Neuronal stem cell (in vitro differentiated cells): ENCODE measurements around the gene SLC25A33.

Experiments
- DNase-seq: peaks from one replicate; pipeline ENCODE4 v3.0.0-alpha.2; 2013; ENCODE audit warnings: low spot score
- H2AFZ ChIP-seq: one replicate; pipeline ENCODE4 v1.6.1; 2013; ENCODE audit warnings: mild to moderate bottlenecking, low read length, inconsistent platforms
- H2AK5ac ChIP-seq: 2 replicates; pipeline ENCODE4 v1.6.1; 2013; ENCODE audit warnings: low read depth, mild to moderate bottlenecking, inconsistent platforms, low read length, moderate library complexity, mixed read lengths
- H2BK120ac ChIP-seq: 2 replicates; pipeline ENCODE4 v1.6.1; 2013; ENCODE audit warnings: low read depth, mild to moderate bottlenecking, inconsistent platforms, low read length, moderate library complexity, mixed read lengths
- H2BK12ac ChIP-seq: one replicate; pipeline ENCODE4 v1.6.1; 2013; ENCODE audit warnings: low read length, inconsistent platforms
- H2BK15ac ChIP-seq: 2 replicates; pipeline ENCODE4 v1.6.1; 2013; ENCODE audit warnings: mild to moderate bottlenecking, low read length, inconsistent platforms, mixed read lengths
- H2BK5ac ChIP-seq: one replicate; pipeline ENCODE4 v1.6.1; 2013; ENCODE audit warnings: inconsistent platforms, mild to moderate bottlenecking, low read length, moderate library complexity
- H3K14ac ChIP-seq: one replicate; pipeline ENCODE4 v1.6.1; 2013; ENCODE audit warnings: low read length, inconsistent platforms
- H3K18ac ChIP-seq: 2 replicates; pipeline ENCODE4 v1.6.1; 2013; ENCODE audit warnings: low read length, inconsistent platforms
- H3K23ac ChIP-seq: 2 replicates; pipeline ENCODE4 v1.6.1; 2013; ENCODE audit warnings: low read depth, mild to moderate bottlenecking, mixed read lengths, low read length, inconsistent platforms; ENCODE audit not compliant: poor library complexity
- H3K27ac ChIP-seq: replicated peaks from 3 replicates; pipeline ENCODE4 v1.5.1; 2013; ENCODE audit warnings: low read length, inconsistent platforms
- H3K27me3 ChIP-seq, 3 experiments: 2 replicates each; pipeline ENCODE4 v1.6.1; 2013; ENCODE audit warnings: low read length in 3 of 3, mild to moderate bottlenecking in 2 of 3, inconsistent platforms in 1 of 3, low read depth in 1 of 3, mixed read lengths in 1 of 3, moderate library complexity in 1 of 3; ENCODE audit not compliant: control insufficient read depth in 3 of 3, insufficient read depth in 3 of 3
- H3K36me3 ChIP-seq, 2 donors: replicated peaks in 1 of 2; 2 replicates each; pipeline ENCODE4 v1.6.1; 2013; ENCODE audit warnings: low read length in 2 of 2; ENCODE audit not compliant: control insufficient read depth in 2 of 2, insufficient read depth in 2 of 2
- H3K4ac ChIP-seq: 2 replicates; pipeline ENCODE4 v1.6.1; 2013; ENCODE audit warnings: inconsistent platforms, mild to moderate bottlenecking, low read length, moderate library complexity
- H3K4me1 ChIP-seq, 2 donors: 1 replicate in 1 of 2; 2 replicates in 1 of 2; pipeline ENCODE4 v1.6.1; 2013; ENCODE audit warnings: low read length in 2 of 2, low read depth in 1 of 2; ENCODE audit not compliant: control insufficient read depth in 2 of 2, insufficient read depth in 1 of 2
- H3K4me2 ChIP-seq: one replicate; pipeline ENCODE4 v1.6.1; 2013; ENCODE audit warnings: mild to moderate bottlenecking, low read length, inconsistent platforms; ENCODE audit not compliant: insufficient read depth, poor library complexity, severe bottlenecking
- H3K4me3 ChIP-seq, 2 donors: 2 replicates each; pipeline ENCODE4 v1.5.1; 2013; ENCODE audit warnings: low read length in 2 of 2, mild to moderate bottlenecking in 2 of 2, inconsistent platforms in 1 of 2, moderate library complexity in 1 of 2
- H3K79me1 ChIP-seq: one replicate; pipeline ENCODE4 v1.6.1; 2013; ENCODE audit warnings: low read depth, mild to moderate bottlenecking, inconsistent platforms, low read length, moderate library complexity
- H3K9ac ChIP-seq: one replicate; pipeline ENCODE4 v1.6.1; 2013; ENCODE audit warnings: mild to moderate bottlenecking, low read depth, low read length, inconsistent platforms; ENCODE audit not compliant: poor library complexity
- H3K9me3 ChIP-seq, 2 donors: replicated peaks in 1 of 2; 2 replicates each; pipeline versions ENCODE3 to v1.6.1; 2013; ENCODE audit warnings: low read length in 2 of 2, mild to moderate bottlenecking in 2 of 2, inconsistent platforms in 1 of 2, low read depth in 1 of 2, mixed read lengths in 1 of 2, moderate library complexity in 1 of 2; ENCODE audit not compliant: control insufficient read depth in 2 of 2, insufficient read depth in 1 of 2
- H4K8ac ChIP-seq: one replicate; pipeline ENCODE4 v1.6.1; 2013; ENCODE audit warnings: low read depth, mild to moderate bottlenecking, inconsistent platforms, low read length, moderate library complexity
- H4K91ac ChIP-seq: one replicate; pipeline ENCODE4 v1.6.1; 2013; ENCODE audit warnings: low read length, low read depth, mild to moderate bottlenecking, inconsistent platforms; ENCODE audit not compliant: poor library complexity
- WGBS, 2 donors: extraction: QIAGEN DNeasy Blood & Tissue Kit; methylation state at CpG; one replicate each; pipeline ENCODE4 v1.1.7; 2013; ENCODE audit warnings: missing lambda C conversion rate in 2 of 2, mixed read lengths in 1 of 2; ENCODE audit not compliant: insufficient read length in 2 of 2, insufficient replicate concordance in 1 of 2; ENCODE audit errors: extremely low coverage in 2 of 2; 5-methylcytosine and 5-hydroxymethylcytosine counted together

SLC25A33 gene

DNA sequence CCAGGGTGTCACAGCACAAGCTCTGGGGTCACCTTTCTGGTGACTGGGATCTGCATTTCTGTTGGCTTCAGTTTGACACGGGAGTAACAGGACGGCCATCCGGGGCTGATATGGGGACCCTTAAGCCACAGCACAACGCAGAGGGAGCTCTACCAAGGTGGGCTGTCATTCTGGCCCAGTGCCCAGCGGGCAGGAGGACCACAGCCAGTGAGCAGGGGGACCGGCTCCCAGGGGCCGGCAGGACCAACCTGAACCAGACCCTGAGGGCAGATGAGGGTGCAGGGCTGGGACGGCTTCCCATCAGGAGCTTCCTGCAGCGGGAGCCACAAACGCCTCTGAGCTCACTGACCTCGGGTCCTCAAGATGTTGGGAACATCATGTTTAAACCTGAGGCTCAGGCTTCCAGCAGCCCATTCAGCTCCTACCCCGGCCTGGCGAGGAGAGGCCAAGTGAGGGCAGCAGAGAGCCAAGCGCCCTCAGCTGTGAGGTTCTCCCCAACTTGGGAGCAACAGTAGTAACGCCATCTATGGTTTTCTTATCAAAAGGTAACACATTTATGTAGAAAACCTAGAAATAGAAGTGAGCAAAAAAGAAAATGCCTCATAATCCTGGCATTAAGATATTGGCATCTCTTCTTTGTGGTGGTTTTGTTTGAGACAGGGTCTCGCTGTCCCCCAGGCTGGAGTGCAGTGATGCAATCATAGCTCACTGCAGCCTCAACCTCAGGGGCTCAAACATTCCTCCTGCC lies 76.2 kb downstream of the SLC25A33 start:
- no peak overlapping the region for H2AFZ ChIP-seq
- peaks cover 15 to 34% of the 10 kb centered on the region in 2 donors for H3K36me3 ChIP-seq
- H3K79me1 ChIP-seq, result peaks cover 2% of the 10 kb centered on the region
- H3K4ac ChIP-seq, result no peak overlapping the region
- no peaks in the 10 kb centered on the region for H3K9me3 ChIP-seq
- no peak overlapping the region for H2BK12ac ChIP-seq
- H3K14ac ChIP-seq, result peak overlapping the region; percentile 1
- H2BK5ac ChIP-seq, result no peak overlapping the region
- H3K23ac ChIP-seq, result no peak overlapping the region
- H3K18ac ChIP-seq, result peak overlapping the region; percentile 36
- H4K8ac ChIP-seq, result no peak overlapping the region
- no peak overlapping the region for H2AK5ac ChIP-seq
- H2BK15ac ChIP-seq, result no peak overlapping the region
- H3K4me2 ChIP-seq, result no peak overlapping the region
- no CpG with 5 or more reads among the region's 16 CpGs for WGBS, 2 donors
- DNase-seq, result no peak
- H4K91ac ChIP-seq, result no peak overlapping the region
- H3K9ac ChIP-seq, result no peak overlapping the region
- H2BK120ac ChIP-seq, result no peak overlapping the region
- H3K27me3 ChIP-seq, result no peaks in the 10 kb centered on the region
- H3K27ac ChIP-seq, result no peak overlapping the region
- no peak overlapping the region for H3K4me3 ChIP-seq
- H3K4me1 ChIP-seq, result no peaks in the 10 kb centered on the region

DNA sequence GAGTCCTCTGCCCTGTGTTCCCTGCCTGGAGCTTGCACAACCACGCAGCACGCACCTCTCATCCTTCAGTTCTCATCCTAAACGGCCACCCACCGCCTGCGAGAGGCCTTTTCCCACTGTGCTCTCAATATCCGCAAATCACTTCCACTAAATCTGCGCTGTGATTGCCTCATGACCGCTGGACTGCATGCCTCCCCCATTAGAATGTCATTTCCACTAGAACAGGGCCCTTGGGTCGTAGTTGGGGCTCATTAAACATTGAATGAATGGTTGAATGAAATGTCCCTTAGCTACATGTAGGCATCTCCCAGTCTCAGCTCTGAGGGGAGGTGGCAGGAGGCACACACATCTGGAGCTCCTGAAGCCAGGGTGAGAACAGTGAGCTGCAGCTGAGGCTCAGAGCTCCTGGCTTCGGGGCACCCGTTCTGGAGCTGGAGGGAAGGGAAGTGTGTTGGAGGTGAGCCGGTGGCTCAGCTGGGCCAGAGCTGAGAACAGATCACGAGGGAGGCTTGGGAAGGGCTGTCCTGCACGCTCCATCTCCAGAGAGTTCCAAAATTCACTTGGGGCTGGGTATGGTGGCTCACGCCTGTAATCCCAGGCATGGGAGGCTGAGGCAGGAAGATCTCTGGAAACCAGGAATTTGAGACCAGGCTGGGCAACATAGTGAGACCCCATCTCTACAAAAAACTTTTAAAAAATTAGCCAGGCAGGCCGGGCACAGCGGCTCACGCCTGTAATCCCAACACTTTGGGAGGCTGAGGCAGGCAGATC lies 79.8 kb downstream of the SLC25A33 start:
- Histone ChIP-seq H3K79me1 (no peaks in the 10 kb centered on the region), H3K4me1 (no peaks in the 10 kb centered on the region), H2AK5ac (peak overlapping the region; percentile 36), H3K36me3 (peaks cover 0 to under 1% of the 10 kb centered on the region in 2 donors), H3K4ac (no peak overlapping the region), H3K9ac (no peak overlapping the region), H3K14ac (no peak overlapping the region), H2BK5ac (no peak overlapping the region), H2BK15ac (peak overlapping the region; percentile 75), H4K91ac (no peak overlapping the region), H2BK120ac (no peak overlapping the region), H3K27ac (no peak overlapping the region), H3K18ac (peak overlapping the region; percentile 48), H4K8ac (no peak overlapping the region), H3K23ac (peak overlapping the region; percentile 80), H2AFZ (no peak overlapping the region), H2BK12ac (no peak overlapping the region), H3K9me3 (no peaks in the 10 kb centered on the region), H3K27me3 (no peaks in the 10 kb centered on the region), H3K4me2 (no peak overlapping the region), H3K4me3 (no peak overlapping the region)
- DNase-seq, result no peak
- no CpG with 5 or more reads among the region's 18 CpGs for WGBS, 2 donors

DNA sequence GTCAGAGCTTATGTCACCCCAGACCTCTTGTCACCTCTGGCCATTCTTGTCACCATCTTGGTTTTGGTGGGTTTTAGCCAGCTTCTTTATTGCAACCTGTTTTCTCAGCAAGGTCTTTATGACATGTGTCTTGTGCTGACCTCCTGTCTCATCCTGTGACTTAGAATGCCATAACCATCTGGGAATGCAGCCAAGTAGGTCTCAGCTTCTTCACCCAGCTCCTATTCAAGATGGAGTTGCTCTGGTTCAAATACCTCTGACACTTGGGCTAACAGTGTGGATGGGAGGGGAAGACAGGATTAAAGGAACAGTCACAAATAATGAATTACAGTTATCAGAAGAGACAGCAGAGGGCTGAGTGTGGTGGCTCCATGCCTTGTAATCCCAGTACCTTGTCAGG lies 81.8 kb downstream of the SLC25A33 start:
- no peaks in the 10 kb centered on the region for H3K4me1 ChIP-seq
- no peak overlapping the region for H2AFZ ChIP-seq
- H3K9ac ChIP-seq, result no peak overlapping the region
- H3K14ac ChIP-seq, result no peak overlapping the region
- DNase-seq, result no peak
- no peak overlapping the region for H2BK12ac ChIP-seq
- no peak overlapping the region for H3K18ac ChIP-seq
- H3K23ac ChIP-seq, result no peak overlapping the region
- H3K79me1 ChIP-seq, result no peaks in the 10 kb centered on the region
- H3K27ac ChIP-seq, result no peak overlapping the region
- no peak overlapping the region for H3K4ac ChIP-seq
- no peak overlapping the region for H4K91ac ChIP-seq
- no peak overlapping the region for H2BK5ac ChIP-seq
- H3K27me3 ChIP-seq, result peaks cover 0 to 3% (median 1%) of the 10 kb centered on the region in 3 experiments
- no peak overlapping the region for H3K4me3 ChIP-seq
- H3K36me3 ChIP-seq, result no peaks in the 10 kb centered on the region
- H2BK15ac ChIP-seq, result no peak overlapping the region
- H2BK120ac ChIP-seq, result no peak overlapping the region
- H3K4me2 ChIP-seq, result no peak overlapping the region
- H2AK5ac ChIP-seq, result no peak overlapping the region
- no peak overlapping the region for H4K8ac ChIP-seq
- no peaks in the 10 kb centered on the region for H3K9me3 ChIP-seq

DNA sequence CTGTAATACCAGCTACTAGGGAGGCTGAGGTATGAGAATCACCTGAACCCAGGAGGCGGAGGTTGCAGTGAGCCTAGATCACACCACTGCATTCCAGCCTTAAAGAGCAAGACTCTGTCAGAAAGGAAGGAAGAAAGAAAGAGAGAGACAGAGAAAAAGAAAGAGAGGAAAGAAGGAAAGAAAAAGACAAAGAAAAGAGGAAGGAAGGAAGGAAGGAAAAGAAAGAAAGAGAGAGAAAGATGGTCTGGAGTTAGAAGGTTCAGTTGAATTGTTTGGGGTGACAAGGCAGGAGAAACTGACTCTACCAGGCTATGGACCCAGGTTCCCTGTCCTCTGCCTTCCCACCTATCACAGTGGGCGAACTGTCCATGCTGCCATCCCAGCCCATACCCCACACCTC lies 84.8 kb downstream of the SLC25A33 start:
- Histone ChIP-seq H3K27ac (no peak overlapping the region), H3K4me1 (peaks cover 6 to 7% of the 10 kb centered on the region in 2 donors), H2BK12ac (no peak overlapping the region), H4K8ac (no peak overlapping the region), H2BK15ac (no peak overlapping the region), H3K9ac (no peak overlapping the region), H3K27me3 (peaks cover 0 to 17% (median 5%) of the 10 kb centered on the region in 3 experiments), H3K36me3 (no peaks in the 10 kb centered on the region), H3K18ac (peak overlapping the region; percentile 59), H3K23ac (no peak overlapping the region), H2AK5ac (no peak overlapping the region), H3K79me1 (peaks cover under 1% of the 10 kb centered on the region), H2BK120ac (no peak overlapping the region), H3K4me2 (no peak overlapping the region), H2BK5ac (no peak overlapping the region), H3K4ac (no peak overlapping the region), H3K14ac (no peak overlapping the region), H2AFZ (no peak overlapping the region), H4K91ac (no peak overlapping the region), H3K4me3 (peak overlapping the region in 1 of 2 donors; percentile 3), H3K9me3 (no peaks in the 10 kb centered on the region)
- no CpG with 5 or more reads among the region's 2 CpGs for WGBS, 2 donors
- DNase-seq, result no peak
